AG09309 (cell line): ENCODE data around the gene HINT2.
A peak's percentile ranks its signal among the peaks of the same experiment; 100 is the strongest.

ENCODE experiments used
- DNase-seq: peaks from one replicate; pipeline ENCODE4 v3.0.0-alpha.2; 2010; ENCODE audit warnings: low read depth
- H3K4me3 ChIP-seq: 2 replicates; pipeline ENCODE4 v1.5.1; 2011; ENCODE audit warnings: mild to moderate bottlenecking, low read depth, low read length, moderate library complexity; ENCODE audit not compliant: control insufficient read depth
- CTCF ChIP-seq: IDR thresholded peaks from 2 replicates; pipeline ENCODE4 v1.5.1; 2011; ENCODE audit warnings: mild to moderate bottlenecking, low read depth, low read length, inconsistent platforms; ENCODE audit not compliant: insufficient read depth, control insufficient read depth; ENCODE audit errors: missing control alignments

Gene HINT2

GRCh38 chr9:35832814-35833213 lies 18.0 kb upstream of the HINT2 start:
- no peak for DNase-seq
- TF ChIP-seq CTCF: no peak

GRCh38 chr9:35831040-35831439 lies 16.2 kb upstream of the HINT2 start:
- TF ChIP-seq CTCF: no peak
- no peak for DNase-seq
- no peak overlapping the region for H3K4me3 ChIP-seq

More at GRCh38 chr9:35832814-35833213, 18.0 kb upstream of the HINT2 start:
- no peak overlapping the region for H3K4me3 ChIP-seq

DNA sequence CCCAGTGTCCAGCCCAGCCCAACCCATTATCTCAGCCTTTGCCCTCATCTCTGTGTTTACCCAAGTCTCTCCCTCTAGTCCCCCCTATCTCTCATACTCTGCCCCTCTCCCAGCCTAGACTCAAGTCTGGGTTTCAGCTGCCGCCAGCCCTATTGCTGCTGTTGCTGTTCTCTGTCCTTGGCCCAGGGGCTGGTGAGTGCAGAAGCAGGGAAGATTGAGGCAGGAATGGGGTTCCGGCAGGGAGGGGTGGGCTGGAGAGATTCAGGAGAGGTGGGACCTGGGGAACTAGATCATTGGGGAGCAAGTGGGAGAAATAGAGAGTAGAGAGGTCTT lies 14.9 kb upstream of the HINT2 start:
- DNase-seq: no peak
- H3K4me3 ChIP-seq: peak overlapping the region; percentile 75
- no peak for TF ChIP-seq CTCF

- H3K4me3 ChIP-seq: peak within 1 kb of the TSS; percentile 75
- TF ChIP-seq CTCF: no peak
- DNase-seq: peak; percentile 55
Measured at GRCh38 chr9:35829084-35829763, 14.4 kb upstream of the HINT2 start, which contains the start of gene TMEM8B. TMEM8B (plus strand) TSS chr9:35829228; CDS start chr9:35829448, 220 bp downstream.

DNA sequence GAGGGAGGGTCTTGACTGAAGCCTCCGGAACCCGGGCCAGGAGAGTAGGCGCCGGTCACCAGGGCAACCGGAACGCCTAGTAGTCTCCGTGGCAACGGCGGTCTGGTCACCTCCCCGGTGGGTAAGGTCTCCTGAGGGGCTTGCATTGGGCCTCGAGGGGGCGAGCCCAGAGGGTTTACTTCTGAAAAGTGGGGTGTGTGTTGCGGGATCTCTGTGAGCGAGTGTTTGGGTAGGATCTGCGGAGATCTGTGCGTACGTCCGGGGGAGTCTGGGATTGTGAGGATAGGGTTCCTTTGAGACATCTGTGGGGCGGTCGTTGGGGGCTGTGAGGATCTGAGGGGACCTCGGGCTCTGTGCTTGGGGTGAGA lies 13.9 kb upstream of the HINT2 start, which contains the start of gene FAM221B:
FAM221B (minus strand) TSS at position 17 of the 368 bp plus-strand sequence. CDS start 2,571 bp downstream, outside the sequence.
- no peak for DNase-seq
- TF ChIP-seq CTCF: no peak
- peak within 1 kb of the TSS; percentile 75 for H3K4me3 ChIP-seq

DNA sequence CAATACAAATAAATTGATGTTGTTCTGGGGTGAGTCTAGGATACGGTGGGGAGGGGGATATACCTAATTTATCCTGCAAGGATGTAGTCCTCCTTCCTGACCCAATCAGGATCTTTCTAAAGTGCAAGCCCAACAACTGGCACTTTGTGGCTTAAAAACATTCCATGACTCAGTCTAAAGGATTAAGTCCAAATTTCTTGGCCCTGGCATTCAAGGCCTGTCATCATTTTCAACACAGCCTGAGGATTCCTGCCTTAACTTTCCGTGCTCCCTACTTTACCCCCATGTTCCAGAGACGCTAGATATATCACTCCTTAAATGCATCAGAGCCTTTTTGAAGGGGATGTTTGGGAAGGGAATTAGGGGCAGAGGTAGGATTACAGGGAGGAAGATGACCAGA lies 12.6 kb upstream of the HINT2 start:
- no peak for TF ChIP-seq CTCF
- peak; percentile 56 for DNase-seq

GRCh38 chr9:35826071-35826701 lies 11.3 kb upstream of the HINT2 start:
- no peak overlapping the region for H3K4me3 ChIP-seq
- peak; percentile 27 for DNase-seq
- peak; percentile 70 for TF ChIP-seq CTCF

More for the DNA sequence above, 12.6 kb upstream of the HINT2 start:
- no peak overlapping the region for H3K4me3 ChIP-seq
